HG03432 (cell line): ENCODE results near the gene TCF3.
A peak's percentile ranks its signal among the peaks of the same experiment; 100 is the strongest.

Experiments
- ATAC-seq: cut with Tn5 transposase; IDR thresholded peaks from one replicate; pipeline ENCODE4 v1.9.1; 2021; ENCODE audit warnings: mild to moderate bottlenecking, moderate library complexity; ENCODE audit not compliant: unreplicated experiment

Gene TCF3

DNA sequence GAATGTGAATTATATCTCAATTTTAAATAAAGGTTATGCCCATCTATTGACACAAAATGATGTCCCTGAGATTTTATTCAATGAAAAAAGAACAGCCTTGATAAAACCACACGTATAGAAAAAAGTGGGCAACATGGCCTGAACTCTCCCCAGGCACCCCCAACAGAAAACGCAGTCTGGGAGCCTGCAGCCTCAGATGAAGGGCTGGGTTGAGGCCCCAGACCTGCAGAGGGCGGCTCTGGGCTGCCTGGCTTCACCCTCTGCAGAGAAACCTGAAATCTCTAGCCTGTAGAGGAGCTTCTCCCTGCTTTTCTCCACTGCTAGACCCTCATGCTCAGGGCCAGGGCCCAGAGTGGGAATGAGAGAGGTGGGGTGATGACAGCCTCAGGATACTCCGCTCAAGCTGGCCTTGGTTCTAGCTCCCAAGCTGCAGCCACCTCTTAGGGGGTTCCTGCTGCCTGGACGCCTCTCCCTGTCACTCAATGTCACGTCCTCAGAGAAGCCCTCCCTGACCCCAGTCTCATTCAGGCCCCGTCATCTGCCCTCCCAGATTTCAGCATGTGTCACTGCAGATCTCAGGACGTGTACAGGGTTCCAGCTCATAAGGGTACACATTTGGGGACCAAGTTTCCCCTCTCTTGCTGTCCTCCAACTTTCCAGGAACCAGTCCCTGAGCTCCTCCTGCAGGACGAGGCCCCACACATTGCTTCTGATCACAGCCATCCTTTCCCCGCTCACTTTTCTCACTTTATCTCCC lies 61.6 kb downstream of the TCF3 start:
- no peak for ATAC-seq

DNA sequence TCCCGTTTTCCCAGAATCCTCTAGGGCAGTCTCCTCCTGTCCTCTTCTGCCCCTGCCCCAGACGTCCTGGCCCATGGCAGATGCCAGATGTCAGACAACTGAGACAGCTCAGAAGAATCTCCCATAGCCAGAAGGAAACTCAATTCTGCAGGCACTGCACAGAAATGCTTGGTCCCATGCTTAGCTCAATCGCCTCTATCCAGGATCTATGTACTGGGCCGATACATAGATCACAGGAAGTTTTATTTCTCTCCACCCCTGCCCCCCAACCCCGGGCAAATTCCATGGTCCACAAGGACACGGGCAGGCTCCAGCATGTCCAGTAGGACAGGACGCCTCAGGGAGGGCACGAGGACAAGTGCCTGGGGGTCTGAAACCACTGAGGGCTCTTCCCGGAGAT lies 64.5 kb downstream of the TCF3 start:
- no peak for ATAC-seq

DNA sequence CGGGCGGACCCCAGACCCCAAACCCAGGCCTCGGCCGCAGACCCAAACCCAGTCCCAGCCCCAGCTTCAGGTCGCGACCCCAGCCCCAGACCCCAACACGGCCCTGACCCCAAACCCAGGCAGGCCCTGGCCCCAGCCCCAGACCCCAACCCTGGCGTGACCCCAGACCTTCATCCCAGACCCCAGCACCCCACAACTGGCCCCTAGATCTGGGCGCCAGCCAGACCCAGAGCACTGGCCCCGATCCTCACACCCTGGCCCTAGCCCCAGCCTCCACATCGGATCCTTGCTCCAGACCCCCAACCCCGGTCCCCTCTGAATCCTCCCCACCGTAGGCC lies 67.2 kb downstream of the TCF3 start:
- no peak for ATAC-seq

DNA sequence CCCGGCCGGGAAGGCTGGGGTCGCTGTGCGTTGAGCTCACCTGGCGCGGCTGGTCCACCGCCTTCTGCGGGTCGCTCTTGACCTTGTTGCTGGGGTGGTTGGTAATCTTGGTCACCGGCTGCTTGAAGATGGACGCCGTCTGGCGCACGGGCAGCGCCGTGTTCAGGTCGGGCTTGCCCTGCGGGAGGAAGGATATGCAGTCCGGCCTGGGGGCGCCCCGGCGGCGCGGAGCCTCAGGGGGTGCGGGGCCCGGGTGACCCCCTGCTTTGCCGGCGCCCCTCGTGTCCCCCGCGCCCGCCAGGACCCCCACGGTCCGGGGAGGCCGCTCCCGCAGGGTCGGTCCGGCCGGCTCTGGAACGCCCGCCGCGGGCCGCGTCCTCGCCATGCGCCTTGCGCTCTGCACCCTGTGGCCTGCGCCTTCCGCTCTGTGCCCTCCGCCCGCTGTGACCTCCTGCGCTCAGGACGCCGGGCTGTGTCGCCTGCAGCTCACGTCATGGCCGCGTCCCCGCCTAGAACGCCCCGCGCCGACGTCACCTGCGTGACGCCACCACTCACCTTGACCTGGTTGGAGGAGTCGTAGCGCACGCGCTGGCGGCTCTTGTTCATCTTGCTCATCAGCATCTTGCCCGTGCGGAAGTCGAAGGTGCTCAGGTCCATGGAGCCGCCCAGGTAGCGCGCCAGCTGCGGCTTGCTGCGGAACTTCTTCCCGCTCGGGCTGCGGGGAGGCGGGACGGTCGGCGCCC lies 67.7 kb downstream of the TCF3 start:
- no peak for ATAC-seq

DNA sequence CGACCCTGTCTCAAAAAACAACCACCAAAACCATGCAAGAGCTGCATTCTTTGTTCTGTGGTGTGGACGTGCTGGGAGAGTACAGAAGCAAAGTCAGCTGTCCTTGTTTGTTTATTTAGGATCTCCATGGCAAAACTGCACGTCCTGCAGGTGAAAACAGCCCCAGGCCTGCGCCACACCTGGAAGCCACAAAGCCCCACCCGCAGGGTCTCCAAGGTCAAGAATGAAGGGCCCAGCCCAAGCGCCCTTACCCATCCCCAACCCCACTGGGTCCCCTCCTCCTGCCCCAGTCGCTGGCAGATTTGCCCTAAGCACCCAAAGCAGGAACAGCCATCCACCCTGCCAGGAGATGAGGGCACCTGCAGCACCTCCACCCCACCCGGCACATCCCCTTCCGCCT lies 70.2 kb downstream of the TCF3 start:
- no peak for ATAC-seq

DNA sequence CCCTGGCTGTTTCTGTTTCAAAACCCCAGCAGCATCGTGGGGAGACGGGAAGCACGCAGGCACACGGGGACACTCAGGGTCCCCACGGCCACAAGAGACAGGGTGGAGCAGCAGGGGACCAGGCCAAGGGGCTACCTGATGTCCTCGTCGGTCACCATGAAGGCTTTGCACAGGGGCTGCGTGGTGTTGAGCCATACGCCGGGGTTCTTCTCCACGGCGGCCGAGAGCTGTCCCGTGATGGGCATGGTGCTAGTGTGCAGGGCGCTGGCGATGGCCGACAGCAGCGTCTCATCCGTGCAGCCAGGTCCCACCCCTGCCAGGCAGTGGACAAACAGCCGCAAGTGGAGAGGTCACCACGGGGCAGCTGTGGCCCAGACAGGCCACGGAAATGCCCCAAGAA lies 71.5 kb downstream of the TCF3 start:
- no peak for ATAC-seq

DNA sequence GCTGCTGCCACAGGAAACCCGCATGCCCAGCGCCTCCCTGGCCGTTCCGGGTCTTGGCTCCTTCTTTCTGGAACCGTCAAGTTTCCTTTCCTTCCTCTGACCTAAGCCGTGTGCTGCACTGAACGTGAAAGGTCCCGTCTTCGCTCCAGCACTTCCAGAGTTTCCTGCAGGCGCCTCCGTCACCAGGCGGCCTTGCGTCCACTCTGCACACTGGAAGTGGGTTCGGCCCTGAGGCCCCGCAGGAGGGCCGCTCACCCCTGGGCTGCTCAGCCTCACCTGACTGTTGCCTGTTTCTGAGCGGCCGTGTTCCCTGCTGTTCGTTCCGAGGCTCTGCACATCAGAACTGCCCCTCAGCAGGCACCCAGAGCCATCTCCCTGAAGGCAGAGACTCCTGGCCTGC lies 72.0 kb downstream of the TCF3 start:
- ATAC-seq = no peak

DNA sequence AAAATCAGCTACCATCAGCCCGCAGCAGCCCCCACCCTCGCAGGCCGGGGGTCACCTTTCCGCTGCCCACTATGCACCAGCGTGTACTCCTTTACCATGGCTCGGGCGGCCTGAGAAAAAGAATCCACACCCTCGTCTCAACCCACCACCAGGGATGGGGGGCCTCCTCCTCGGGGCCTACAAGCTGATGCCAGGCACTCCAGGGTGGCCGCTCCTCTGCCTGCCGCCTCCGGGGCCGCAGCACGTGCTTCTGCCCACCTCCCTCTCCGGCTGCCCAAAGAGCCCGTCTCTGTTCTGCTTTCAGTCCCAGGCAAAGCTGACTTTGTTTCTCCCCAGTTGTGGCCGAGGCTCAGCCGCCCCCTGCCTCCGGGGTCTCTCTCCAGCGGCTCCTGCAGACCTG lies 73.2 kb downstream of the TCF3 start:
- ATAC-seq = no peak

DNA sequence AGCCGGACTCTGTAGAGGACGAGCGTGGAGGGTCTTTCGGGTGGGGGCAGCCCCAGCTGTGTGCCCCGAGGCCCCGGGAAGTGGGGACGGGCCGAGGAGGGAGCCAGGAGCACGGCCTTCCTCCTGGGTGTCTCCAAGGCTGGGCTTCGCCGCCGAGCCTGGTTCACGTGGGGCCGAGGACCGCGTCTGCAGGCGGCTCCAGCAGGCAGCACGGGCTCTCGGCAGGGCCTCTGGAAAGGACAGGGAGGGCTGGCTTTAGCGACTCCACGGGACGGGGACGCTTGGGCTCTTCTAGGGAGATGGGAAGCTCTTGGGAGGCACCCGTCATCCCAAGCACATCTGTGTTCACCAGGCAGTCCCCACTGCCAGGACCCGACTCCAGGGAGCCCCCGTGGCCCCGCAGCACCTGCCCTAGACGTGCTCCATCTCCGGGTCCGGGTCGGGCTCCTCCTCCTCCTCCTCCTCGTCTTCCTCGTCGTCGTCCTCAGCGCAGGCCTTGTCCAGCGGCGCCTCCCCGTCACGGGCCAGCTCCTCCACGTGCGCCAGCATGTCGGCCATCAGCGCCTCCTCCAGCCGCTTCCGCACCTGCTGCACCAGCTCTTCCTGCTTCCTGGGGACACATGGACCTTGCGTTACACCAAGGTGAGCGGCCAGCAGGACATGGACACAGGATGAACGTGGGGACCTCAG lies 74.3 kb downstream of the TCF3 start:
- no peak for ATAC-seq

DNA sequence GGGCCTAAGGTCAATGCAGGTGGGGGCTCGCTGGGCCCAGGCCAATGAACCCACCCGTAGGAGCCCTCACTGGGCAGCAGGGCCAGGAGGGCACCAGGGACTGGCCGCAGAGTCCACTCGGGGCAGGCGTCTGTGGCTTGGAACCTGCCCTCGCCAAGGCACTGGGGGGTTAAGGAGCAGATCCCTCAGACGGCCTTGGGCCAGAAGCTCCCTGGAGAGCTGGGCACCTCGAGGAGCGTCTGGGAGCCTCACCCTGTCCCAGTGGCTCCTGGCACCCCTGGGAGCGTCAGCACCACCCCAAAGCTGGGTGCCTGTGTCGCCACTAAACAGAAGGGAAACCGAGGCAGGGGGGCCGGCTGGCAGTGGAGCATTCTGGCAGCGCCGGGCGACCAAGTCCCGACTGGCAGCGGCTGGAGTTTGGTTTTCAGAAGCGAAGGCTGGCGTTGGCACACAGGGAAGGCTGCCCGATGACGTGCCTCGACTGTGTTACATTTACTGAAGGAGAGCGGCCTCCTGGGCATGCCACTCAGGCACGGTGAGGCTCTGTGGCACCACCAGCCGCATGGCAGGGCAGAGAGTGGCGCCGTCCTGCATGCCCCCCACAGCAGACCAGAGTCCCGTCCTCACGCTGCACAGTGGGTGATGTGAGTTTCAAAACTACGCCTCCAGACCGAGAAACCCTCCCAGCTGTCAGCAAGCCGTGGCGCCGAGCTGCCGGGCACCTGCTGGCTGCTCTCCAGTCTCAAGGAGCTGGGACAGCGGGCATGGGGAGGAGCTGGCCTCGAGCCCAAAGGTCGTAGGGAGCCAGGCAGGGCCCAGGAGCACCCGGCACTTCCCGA lies 75.1 kb downstream of the TCF3 start:
- ATAC-seq = no peak

DNA sequence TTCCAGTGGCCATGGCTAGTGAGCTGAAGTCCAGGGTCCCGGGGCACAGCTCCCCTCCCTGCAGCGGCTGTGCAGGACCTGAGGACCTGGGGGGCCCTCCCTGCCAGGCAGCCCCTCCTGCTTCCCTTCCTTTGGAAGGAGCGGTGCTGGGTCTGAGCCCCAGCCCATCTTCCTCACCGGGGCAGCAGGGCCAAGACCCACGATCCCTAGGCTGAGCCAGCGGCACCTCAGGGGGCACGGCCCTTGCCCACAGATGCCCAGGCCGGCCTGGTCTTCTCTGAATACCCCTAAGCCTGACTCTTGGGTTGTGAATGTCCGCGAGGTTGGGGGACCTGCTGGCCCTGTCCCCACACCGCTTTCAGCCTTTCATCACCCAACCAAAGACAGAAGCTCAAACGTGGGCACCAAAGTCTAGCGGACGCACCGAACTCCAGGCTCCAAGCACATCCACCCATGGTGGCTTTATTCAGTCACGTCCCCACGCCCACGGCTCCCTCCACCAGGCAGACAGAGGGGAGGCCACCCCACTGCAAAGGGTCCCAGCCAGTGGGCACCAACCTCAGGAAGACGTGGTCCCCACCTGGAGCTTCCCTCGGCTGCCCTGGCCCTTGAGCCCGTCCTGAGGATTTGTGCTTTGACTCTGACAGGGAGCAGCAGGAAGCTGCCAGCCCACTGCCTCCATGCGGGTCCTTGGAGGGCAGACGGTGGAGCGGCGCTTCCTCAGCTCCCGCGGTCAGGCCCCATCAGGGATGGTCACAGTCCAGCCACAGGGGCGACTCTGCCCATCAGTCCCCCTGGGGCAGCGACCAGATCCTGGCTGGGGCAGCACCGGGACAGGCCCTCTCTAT lies 75.9 kb downstream of the TCF3 start:
- no peak for ATAC-seq

DNA sequence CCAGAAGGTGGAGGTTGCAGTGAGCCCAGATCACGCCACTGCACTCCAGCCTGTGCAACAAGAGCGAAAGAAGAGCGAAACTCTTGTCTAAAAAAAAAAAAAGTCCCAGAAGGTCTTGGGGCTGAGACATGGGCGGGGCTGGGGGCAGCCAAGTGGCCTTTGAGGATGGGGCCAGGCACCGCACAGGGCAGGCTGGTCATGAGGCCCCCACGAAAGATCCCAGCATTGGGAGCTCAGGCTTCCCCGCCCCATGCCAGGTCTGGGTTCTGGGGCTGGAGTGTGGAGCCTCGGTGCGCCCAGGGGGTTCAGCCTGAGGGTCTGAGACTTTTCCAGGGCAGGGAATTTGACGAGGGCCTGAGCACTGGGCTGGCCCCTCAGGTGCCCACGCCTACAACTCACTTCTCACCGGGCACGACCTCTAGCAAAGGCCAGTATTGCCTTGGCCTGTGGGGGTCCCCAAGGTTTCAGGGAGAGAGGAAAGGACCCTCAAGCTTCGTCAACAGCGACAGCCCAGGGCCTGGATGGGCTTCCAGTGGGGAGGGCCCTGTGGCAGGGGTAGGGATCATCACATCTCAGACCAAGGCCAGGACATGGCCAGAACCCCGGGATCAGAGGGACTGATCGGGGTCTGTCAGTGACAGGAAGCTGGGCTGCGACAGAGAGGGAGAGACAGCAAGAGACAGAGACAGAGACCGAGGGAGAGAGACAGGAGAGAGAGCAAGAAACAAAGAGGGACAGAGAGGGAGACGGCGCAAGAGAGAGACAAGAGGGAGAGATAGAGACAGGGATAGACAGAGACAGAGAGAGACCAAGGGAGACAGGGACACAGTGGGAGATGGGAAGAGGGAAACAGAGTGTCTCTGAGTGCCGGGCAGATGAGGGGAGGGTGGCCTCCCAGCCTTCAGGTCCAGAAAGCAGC lies 76.8 kb downstream of the TCF3 start:
- ATAC-seq = no peak

DNA sequence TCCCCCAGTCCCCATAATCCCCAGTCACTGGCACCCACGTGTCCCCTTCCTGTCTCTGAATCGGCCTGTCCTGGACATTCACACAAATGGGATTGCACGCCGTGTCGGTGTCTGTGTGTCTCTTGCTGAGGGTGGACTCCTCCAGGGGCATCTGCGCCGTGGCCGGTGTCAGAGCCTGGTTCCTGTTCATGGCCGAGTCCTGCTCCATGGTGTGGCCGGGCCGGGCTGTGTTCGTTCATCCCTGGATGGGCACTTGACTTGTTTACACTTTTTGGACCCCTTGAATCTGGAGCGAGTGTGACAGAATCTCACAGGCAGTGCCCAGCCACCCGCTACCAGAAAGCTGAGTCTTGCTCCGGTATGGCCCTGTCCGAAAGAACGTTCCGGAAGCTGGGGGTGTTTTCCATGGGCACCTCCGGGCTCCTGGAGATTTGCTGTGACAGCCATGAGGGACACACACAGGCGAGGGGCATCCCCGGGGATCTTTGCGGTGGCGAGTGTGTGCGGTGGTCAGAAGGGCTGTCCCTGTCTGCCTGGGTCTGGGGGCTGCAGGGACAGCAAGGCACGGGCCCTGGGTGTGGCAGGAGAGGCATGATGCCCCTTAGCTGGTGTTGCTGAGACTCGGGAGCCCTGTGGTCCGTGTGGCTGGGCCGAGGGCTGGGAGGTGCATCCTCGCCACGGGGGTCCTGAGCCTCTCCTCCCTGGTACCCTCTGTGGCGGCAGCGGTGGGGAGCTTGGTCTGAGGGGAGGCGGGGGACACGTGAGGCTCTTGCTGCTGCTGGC lies 77.9 kb downstream of the TCF3 start:
- ATAC-seq = no peak

DNA sequence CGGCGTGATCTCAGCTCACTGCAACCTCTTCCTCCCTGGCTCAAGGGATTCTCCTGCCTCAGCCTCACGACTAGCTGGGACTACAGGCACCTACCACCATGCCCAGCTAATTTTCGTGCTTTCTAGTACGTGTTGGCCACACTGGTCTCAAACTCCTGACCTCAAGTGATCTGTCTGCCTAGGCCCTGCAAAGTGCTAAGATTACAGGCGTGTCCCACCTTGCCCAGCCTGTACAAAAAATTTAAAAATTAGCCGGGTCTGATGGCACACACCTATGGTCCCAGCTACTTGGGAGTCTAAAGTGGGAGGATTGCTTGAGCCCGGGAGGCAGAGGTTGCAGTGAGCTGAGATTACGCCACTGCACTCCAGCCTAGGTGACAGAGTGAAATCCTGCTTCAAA lies 79.6 kb downstream of the TCF3 start:
- ATAC-seq = no peak

DNA sequence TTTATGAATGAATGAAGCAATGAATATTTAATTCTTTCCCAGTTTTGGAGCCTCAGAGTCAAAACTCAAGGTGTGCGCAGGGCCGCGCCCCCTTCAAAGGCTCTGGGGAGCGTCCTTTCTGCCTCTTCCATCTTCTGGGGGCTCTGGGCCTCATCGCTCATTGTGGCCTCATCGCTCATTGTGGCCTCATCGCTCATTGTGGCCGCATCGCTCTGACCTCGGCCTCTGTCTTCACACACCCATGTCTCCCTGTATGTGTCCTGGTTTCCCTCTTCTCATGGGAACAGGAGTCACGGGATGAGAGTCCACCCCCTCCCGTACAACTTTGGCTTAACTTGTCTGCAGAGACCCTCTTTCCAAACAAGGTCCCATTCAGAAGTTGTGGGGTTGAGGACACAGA lies 81.1 kb downstream of the TCF3 start:
- no peak for ATAC-seq

DNA sequence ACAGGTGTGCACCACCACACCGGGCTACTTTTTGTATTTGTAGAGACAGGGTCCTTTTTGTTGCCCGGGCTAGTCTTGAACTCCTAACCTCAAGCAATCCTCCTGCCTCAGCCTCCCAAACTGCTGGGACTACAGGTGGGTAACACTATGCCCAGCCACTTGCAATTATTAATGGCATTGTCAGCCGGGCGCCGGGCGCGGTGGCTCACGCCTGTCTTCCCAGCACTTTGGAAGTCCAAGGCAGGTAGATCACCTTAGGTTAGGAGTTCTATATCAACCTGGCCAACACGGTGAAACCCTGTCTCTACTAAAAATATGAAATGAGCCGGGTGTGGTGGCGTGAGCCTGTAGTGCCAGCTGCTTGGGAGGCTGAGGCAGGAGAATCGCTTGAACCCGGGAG lies 81.6 kb downstream of the TCF3 start:
- ATAC-seq = no peak

DNA sequence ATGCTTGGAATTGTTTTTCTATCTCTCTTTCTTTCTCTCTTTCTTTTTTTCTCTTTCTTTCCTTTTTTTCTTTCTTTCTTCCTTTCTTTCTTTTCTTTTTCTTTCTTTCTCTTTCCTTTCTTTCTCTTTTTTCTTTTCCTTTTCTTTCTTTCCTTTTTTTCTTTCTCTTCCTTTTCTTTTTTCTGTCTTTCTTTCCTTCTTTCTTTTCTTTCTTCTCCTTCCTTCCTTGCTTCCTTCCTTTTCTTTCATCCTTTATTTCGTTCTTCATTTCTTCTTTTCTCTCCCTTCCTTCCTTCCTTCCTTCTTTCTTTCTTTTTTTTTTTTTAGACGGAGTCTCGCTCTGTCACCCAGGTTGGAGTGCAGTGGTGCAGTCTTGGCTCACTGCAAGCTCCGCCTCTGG lies 82.4 kb downstream of the TCF3 start:
- ATAC-seq = no peak

DNA sequence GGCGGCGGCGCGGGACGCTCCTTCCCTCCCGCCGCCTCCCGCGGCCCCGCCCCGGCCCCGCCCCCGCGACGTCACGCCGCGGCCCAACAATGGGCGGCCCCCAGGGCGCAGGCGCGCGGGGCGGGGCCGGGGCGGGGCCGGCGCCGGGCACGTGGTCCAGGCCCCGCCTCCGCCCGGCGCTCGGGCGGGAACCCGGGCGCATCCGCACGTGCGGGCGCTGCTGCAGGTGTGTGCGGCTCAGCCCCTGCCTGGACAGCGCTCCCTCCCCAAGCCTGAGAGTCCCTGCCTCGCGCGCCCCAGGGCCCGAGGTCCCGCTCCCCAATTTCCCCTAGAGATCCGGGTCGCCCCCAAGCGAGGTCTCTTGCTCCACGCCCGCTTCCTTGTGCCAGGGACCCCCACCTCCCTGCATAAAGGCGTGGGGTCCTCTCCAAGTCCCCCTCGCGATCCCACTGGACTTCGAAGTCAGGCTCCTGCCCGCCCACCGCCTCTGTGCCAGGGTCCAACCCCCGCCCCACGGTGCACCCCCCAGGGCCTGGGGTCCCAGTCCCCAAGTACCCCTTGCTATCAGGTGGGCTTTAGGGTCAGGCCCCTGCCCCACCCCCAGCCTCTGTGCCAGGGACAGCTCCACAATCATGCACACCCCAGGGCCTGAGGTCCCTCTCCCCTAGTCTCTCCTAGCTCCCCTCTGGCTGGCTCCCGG lies 83.9 kb downstream of the TCF3 start, which contains the start of gene MEX3D:
MEX3D (minus strand) TSS at position 6 of the 700 bp plus-strand sequence. CDS start 267 bp downstream, outside the sequence.
- peak; percentile 65 for ATAC-seq
